Colon (tissue), 2 donors: Measurements from ENCODE around the gene EPHA10.

Experiments
- FAIRE-seq: peaks from 2 replicates; lab custom pipeline; 2012; peaks lifted over from hg19 to GRCh38; lab: Jason Lieb, UNC
- donor health status: control.
- donor health status: control.

The EPHA10 gene

GRCh38 chr1:37764888-37765441 lies at the start of gene EPHA10:
TSS of gene EPHA10 (minus strand) at chr1:37765120. CDS start at chr1:37765066, 54 bp downstream.
- no peak for FAIRE-seq

GRCh38 chr1:37814252-37814651 lies 49.3 kb upstream of the EPHA10 start:
- no peak for FAIRE-seq

- FAIRE-seq, result no peak
These were observed 48.7 kb upstream of the EPHA10 start for GRCh38 chr1:37813529-37814145.

GRCh38 chr1:37811027-37811655 lies 46.2 kb upstream of the EPHA10 start:
- no peak for FAIRE-seq

- no peak for FAIRE-seq
These were observed 45.0 kb upstream of the EPHA10 start for GRCh38 chr1:37809942-37810341.

- FAIRE-seq, result no peak
These were observed 43.7 kb upstream of the EPHA10 start for GRCh38 chr1:37808369-37809319.

GRCh38 chr1:37807555-37808368 lies 42.8 kb upstream of the EPHA10 start, which contains the start of the genes C1orf122 and YRDC:
TSS of gene C1orf122 (plus strand) at chr1:37807790. CDS start at chr1:37808405, 615 bp downstream.
TSS of gene YRDC (minus strand) at chr1:37808208. CDS start at chr1:37808180, 28 bp downstream.
- FAIRE-seq, result no peak

- FAIRE-seq, result no peak
These were observed 42.3 kb upstream of the EPHA10 start for GRCh38 chr1:37807220-37807554.

- FAIRE-seq, result no peak
These were observed 37.5 kb upstream of the EPHA10 start for GRCh38 chr1:37802439-37802838.

- no peak for FAIRE-seq
These were observed 32.9 kb upstream of the EPHA10 start for GRCh38 chr1:37797750-37798345.

- no peak for FAIRE-seq
These were observed 30.6 kb upstream of the EPHA10 start for GRCh38 chr1:37795340-37796125.

- FAIRE-seq, result no peak
These were observed 29.7 kb upstream of the EPHA10 start for GRCh38 chr1:37794372-37795339.

GRCh38 chr1:37793773-37794371 lies 29.0 kb upstream of the EPHA10 start, which contains the start of gene MANEAL:
TSS of gene MANEAL (plus strand) at chr1:37793847. CDS start at chr1:37794183, 336 bp downstream.
- no peak for FAIRE-seq

GRCh38 chr1:37792943-37793686 lies 28.2 kb upstream of the EPHA10 start:
- no peak for FAIRE-seq

- no peak for FAIRE-seq
These were observed 17.6 kb upstream of the EPHA10 start for GRCh38 chr1:37782491-37782890.

GRCh38 chr1:37778654-37779053 lies 13.7 kb upstream of the EPHA10 start:
- FAIRE-seq, result no peak

GRCh38 chr1:37776946-37777516 lies 12.1 kb upstream of the EPHA10 start:
- no peak for FAIRE-seq
